Mucosa of descending colon (tissue), 3 donors: Measurements from ENCODE around the gene CFLAR. TPM values are rescaled to one million over a fixed set of nuclear protein-coding genes. Genes with fewer than 3 reads are reported as not detected.

Experiments used
- ATAC-seq: fragments of 200-7000 bp; cut with Tn5 transposase; one replicate; pipeline ENCODE4 v1.9.1; 2020; ENCODE audit warnings: mild to moderate bottlenecking, moderate library complexity
- DNase-seq, 3 donors: peaks; one replicate each; pipeline ENCODE4 v3.0.0-alpha.2; 2020
- H3K36me3 ChIP-seq: fragments of 200-600 bp; one replicate; pipeline ENCODE4 v1.8.0; 2021; ENCODE audit warnings: low read depth, mild to moderate bottlenecking
- H3K4me1 ChIP-seq: fragments of 200-600 bp; one replicate; pipeline ENCODE4 v1.8.0; 2021; ENCODE audit warnings: low read depth, mild to moderate bottlenecking
- H3K4me3 ChIP-seq: fragments of 200-600 bp; one replicate; pipeline ENCODE4 v1.8.0; 2021; ENCODE audit warnings: mild to moderate bottlenecking
- H3K9me3 ChIP-seq: fragments of 200-600 bp; one replicate; pipeline ENCODE4 v1.8.0; 2021; ENCODE audit warnings: mild to moderate bottlenecking
- CTCF ChIP-seq: fragments of 200-600 bp; IDR thresholded peaks from one replicate; pipeline ENCODE4 v1.8.0; 2022; ENCODE audit warnings: antibody characterized with exemption, mild to moderate bottlenecking
- intact Hi-C, 2 donors: fragments of 100-400 bp; cut with DNase I in 1 of 2; cut with micrococcal nuclease in 1 of 2; formaldehyde crosslinking; loops; one replicate each; pipeline versions ENCODE4 v1.11.0 to v1.11.1; 2022; cut with DNase I, micrococcal nuclease
- total RNA-seq, 3 donors: library from RNA; stranded (reverse); fragmentation: NEBNext Ultra II Directional in 2 of 3; extraction: Animal tissue kit (Norgen Biotek cat#: 25700) in 2 of 3; gene quantifications; one replicate each; pipeline versions ENCODE4 v1.2.1 to v1.2.4, GENCODE V29; 2021 to 2023
- donor health status: DM: no; HTN: no; CAD: no; lungs with moderate emphysema.
- donor health status: DM: no; HTN: no; CAD: no.
- donor health status: DM: no; HTN: yes; CAD: no.

CFLAR gene
- total RNA-seq, 3 donors from 2014 or later, result 161 to 171 (median 166) TPM

DNA sequence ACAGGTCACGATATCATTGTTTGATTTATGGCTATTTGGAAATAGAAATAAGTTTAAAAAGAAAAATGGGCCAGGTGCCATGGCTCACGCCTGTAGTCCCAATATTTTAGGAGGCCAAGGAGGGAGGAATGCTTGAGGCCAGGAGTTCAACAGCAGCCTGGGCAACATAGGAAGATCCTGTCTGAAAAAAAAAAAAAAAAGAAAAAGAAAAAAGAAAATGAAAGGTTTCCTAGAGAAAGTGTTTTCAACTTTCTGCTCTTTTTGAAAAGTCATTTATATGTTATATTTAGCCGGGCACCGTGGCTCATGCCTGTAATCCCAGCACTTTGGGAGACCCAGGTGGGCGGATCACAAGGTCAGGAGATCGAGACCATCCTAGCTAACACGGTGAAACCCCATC is 41.0 kb upstream of the CFLAR start:
- H3K36me3 ChIP-seq, result no peaks in the 10 kb centered on the region
- ATAC-seq, result no peak
- no peak for TF ChIP-seq CTCF
- H3K4me3 ChIP-seq, result no peak overlapping the region
- no peak for DNase-seq
- peaks cover 21% of the 10 kb centered on the region for H3K4me1 ChIP-seq
- intact Hi-C loops, result no loop called here
- H3K9me3 ChIP-seq, result no peaks in the 10 kb centered on the region

DNA sequence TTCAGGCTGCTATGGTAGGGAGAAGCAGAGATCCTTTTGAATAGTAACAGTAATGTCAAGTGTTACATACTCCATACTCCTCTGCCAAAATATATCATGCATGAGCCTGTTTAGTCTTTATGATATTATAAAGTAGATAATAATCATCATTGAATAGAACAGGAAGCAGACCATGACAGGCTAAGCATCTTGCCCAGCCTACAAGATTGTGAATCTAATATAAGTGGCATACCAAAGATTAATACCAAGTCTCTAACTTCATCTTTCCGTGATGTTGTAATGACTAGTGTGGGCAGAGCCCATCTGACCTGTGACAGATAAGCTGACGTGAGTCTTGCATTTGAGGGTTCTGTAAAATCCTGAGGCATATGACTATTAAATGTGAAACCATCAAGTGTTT is 31.1 kb upstream of the CFLAR start:
- no peaks in the 10 kb centered on the region for H3K9me3 ChIP-seq
- ATAC-seq (no peak), DNase-seq (no peak)
- no peak for TF ChIP-seq CTCF
- no peaks in the 10 kb centered on the region for H3K36me3 ChIP-seq
- no peak overlapping the region for H3K4me3 ChIP-seq
- intact Hi-C loops, result no loop called here
- H3K4me1 ChIP-seq, result no peaks in the 10 kb centered on the region

- ATAC-seq (no peak), DNase-seq (no peak)
- no peaks in the 10 kb centered on the region for H3K36me3 ChIP-seq
- no peaks in the 10 kb centered on the region for H3K4me1 ChIP-seq
- H3K4me3 ChIP-seq, result no peak overlapping the region
- H3K9me3 ChIP-seq, result no peaks in the 10 kb centered on the region
- intact Hi-C loops, result no loop called here
- no peak for TF ChIP-seq CTCF
Measured at GRCh38 chr2:201090574-201090973, 25.4 kb upstream of the CFLAR start.

- DNase-seq, result no peak
Measured at GRCh38 chr2:201093573-201093972, 22.4 kb upstream of the CFLAR start.

GRCh38 chr2:201100497-201100896 is 15.5 kb upstream of the CFLAR start:
- Histone ChIP-seq H3K4me1 (peaks cover 9% of the 10 kb centered on the region), H3K9me3 (no peaks in the 10 kb centered on the region), H3K4me3 (no peak overlapping the region), H3K36me3 (no peaks in the 10 kb centered on the region)
- ATAC-seq, result no peak
- DNase-seq, result no peak
- intact Hi-C loops, result no loop called here
- TF ChIP-seq CTCF, result no peak

More at GRCh38 chr2:201093573-201093972, 22.4 kb upstream of the CFLAR start:
- intact Hi-C loops, result no loop called here
- ATAC-seq, result no peak
- Histone ChIP-seq H3K36me3 (no peaks in the 10 kb centered on the region), H3K4me1 (no peaks in the 10 kb centered on the region), H3K9me3 (no peaks in the 10 kb centered on the region), H3K4me3 (no peak overlapping the region)
- no peak for TF ChIP-seq CTCF

DNA sequence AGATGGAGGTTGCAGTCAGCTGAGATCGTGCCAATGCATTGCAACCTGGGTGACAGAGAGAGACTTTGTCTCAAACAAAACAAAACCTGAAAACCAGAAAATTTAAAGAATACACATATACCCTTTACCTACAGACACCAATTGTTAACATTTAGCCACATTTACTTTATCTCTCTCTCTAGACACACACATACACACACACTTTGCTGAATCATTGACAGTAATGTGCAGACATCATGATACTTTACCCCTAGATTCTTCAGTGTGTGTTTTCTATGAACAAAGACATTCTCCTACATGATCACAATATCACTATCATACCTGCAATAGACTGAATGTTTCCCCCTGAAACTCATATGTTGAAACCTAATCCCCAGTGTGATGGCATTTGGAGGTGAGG is 10.2 kb upstream of the CFLAR start:
- no peaks in the 10 kb centered on the region for H3K36me3 ChIP-seq
- H3K4me1 ChIP-seq, result peaks cover 9% of the 10 kb centered on the region
- no peak overlapping the region for H3K4me3 ChIP-seq
- DNase-seq, result no peak
- TF ChIP-seq CTCF, result no peak
- intact Hi-C loops, result no loop called here
- H3K9me3 ChIP-seq, result no peaks in the 10 kb centered on the region
- ATAC-seq, result no peak
